NCI-H1092 treated with DMSO at 0.1 percent for 48 hours (cell line): ENCODE measurements around the gene HIBADH.

Experiments used
- DNase-seq: peaks from one replicate; lab custom pipeline; 2025; lab: John Stamatoyannopoulos, UW

HIBADH gene

DNA sequence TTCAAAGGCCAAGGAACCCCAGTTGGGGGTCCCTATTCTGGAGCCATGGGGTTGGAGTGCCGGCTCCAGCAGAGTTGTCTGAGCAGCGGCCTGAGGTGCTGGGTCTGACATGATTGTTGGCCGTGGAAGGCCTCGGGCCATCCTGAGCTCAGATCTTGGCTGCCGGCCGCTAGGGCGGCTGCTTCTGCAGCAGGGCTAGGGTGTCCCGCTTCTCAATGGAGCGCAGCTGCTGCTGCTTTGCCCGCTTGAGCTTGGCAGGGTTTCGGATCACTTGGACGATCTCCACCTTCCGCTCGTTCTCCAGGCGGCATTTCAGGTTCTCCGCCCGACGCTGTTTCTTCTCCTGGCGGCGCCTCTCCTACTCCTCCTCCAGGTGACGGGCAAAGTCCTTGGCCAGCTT is 171.1 kb downstream of the HIBADH start:
- no peak for DNase-seq

DNA sequence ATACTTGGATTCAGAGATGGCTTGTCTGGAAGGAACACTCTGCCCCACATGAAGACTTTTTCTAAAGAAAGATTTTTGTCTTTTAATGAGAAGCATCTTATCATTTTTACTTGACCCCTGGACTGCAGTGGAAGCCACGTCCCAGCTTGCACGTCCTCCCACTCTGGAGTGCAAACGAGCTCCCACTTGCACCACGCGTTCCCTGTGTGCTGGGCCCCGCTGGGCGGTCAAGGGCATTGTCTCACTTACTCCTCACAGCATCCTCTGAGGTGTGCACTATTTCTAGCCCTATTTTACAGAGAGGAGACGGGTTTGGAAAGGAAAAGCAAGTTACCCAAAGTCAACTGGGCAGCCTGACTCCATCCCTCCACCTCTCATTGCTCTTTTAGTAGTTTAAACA is 175.2 kb downstream of the HIBADH start:
- DNase-seq: no peak

DNA sequence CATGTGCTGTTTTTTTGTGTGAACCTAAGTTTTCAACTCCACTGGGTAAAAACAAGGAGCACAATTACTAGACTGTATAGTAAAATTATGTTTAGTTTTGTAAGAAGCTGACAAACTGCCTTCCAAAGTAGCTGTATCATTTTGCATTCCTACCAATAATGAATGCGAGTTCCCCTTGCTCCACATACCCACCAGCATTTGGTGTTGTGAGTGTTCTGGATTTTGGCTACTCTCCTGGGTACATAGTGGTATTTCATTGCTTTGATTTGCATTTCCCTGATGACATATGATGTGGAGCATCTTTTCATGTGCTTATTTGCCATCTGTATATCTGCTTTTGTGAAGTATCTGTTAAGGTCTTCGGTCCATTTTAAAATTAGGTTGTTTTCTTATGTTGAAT is 178.2 kb downstream of the HIBADH start:
- DNase-seq: no peak

DNA sequence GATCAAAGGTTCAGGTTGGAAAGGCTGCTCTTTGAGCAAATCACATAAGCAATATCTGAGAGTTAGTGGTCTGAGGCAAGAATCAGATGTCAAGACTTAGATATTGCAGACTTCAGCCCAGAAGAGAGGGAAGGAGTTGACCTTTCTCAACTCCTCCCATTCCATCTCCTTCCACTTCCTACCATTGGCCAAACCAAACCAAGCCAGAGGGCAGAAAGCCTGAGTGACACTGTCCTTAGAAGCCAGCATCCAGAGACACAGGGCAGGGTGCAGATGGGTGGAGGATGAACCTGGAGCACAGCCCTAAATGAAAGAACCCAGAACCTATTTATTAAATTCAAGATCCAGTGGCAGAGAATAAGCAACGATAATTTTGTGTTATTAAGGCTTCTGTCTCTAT is 180.5 kb downstream of the HIBADH start:
- no peak for DNase-seq

DNA sequence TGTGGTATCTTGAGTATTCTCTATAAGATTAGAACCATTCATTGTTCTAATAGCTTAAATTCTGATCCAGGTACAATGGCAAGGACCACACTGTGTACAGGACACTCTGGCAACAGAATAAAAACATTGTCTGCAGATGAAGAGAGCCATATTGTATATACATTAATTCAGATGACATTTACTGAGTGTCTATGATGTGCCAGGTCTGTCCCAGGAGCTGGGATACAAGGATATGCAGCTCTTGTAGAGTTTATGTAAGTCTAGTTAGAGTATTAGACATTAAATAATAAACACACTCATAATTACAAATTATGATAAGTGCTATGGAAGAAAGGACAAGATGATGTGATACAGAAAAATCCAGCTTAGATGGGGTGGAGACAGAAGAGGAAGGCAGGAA is 184.1 kb downstream of the HIBADH start:
- DNase-seq: no peak

DNA sequence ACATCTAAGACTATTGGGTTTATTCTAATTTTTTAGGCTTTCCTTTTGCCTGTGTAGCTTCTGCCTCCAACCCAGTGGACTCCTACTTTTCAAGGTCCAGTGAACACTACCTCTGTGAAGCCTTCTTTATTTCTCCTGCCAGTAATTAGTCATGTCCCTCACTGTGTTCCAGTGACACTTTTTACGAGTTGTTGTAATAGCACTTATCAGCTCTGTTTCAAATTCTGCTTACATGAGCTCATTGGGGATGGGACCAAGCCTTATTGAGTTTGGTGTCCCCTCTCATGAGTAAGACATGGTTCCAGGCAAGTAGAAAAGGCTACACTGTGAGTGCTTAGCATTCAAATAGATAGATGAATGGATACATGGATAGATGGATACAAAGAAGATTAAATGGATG is 184.6 kb downstream of the HIBADH start:
- DNase-seq: no peak

DNA sequence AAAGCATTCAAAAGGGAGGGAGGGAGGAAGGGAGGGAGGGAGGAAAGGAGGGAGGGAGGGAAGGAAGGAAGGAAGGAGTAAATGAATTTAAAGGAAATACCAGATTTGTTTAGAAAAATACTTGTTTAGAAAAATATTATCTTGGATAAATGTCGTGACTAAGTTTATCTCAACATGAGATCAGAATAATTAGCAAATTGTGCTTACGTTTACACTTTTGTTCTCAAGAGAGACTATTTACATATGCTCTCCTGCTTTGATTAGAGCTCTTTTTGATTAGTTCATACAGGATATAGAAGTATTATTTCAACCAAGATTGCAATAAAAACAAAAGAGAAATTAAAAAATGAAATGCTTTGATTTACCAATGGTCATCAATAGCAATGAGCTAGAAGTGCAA is 186.2 kb downstream of the HIBADH start:
- DNase-seq: no peak
